ENCODE measurements around the gene PGA5.
"Not testable (repeated sequence)": the region's sequence is repeated elsewhere in the genome, so short reads cannot be mapped to it uniquely, and the experiment has no call there.

DNA sequence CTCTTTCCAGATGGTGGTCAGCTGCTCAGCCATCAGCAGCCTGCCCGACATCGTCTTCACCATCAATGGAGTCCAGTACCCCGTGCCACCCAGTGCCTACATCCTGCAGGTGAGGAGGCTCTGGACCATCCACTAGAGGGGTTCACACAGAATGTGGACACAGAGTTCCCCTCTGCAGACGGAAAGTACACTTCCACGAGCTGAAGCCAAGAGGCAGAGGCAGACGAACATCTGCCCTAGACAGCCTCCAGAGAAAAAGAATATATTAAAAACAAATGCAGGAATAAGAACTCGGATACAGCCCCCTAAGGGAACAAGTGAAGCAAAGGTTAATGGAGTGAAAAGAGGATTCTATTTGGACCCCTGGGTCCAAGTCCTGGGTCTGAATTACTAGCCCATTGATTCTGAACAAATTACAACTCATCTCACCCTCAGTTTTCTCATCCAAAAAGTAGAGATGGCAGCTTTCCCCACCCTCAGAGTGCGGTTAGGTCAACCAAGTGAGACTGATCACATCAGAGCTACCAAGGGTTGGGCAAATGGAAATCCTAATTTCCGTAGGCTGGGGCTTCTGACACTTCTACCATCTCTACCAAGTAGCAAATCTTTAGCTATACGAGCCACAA, 29.5 kb upstream of the PGA5 start:
- TF ChIP-seq, protein P1, sequence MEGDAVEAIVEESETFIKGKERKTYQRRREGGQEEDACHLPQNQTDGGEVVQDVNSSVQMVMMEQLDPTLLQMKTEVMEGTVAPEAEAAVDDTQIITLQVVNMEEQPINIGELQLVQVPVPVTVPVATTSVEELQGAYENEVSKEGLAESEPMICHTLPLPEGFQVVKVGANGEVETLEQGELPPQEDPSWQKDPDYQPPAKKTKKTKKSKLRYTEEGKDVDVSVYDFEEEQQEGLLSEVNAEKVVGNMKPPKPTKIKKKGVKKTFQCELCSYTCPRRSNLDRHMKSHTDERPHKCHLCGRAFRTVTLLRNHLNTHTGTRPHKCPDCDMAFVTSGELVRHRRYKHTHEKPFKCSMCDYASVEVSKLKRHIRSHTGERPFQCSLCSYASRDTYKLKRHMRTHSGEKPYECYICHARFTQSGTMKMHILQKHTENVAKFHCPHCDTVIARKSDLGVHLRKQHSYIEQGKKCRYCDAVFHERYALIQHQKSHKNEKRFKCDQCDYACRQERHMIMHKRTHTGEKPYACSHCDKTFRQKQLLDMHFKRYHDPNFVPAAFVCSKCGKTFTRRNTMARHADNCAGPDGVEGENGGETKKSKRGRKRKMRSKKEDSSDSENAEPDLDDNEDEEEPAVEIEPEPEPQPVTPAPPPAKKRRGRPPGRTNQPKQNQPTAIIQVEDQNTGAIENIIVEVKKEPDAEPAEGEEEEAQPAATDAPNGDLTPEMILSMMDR (IDR thresholded peaks at IDR 0.05; ENCODE audit: insufficient read depth, low read length, poor library complexity, severe bottlenecking), result not testable (repeated sequence)
- TF ChIP-seq EZH2phosphoT487 (conservative IDR thresholded peaks at IDR 0.05; ENCODE audit: low read length), result not testable (repeated sequence)

All from SU-DHL-6 (cell line).